Bronchial smooth muscle cell (primary cell): ENCODE data around the gene SIRT5. TPM values are rescaled to one million over a fixed set of nuclear protein-coding genes. Genes with fewer than 3 reads are reported as not detected.

Experiments used
- total RNA-seq: library from RNA; depleted of rRNA; stranded (reverse); fragments of >200 nt; gene quantifications from 2 replicates; pipeline ENCODE4 v1.2.1, GENCODE V29; 2014

The SIRT5 gene
- 4.8 and 5.7 TPM in 2 replicates for total RNA-seq

GRCh38 chr6:13574571-13575376, at the start of gene SIRT5:
Gene SIRT5 (plus strand): TSS chr6:13574601. CDS start chr6:13584111, 9,510 bp downstream.

GRCh38 chr6:13614926-13615791, 40.8 kb downstream of the SIRT5 start, which contains the start of gene NOL7:
Gene NOL7 (plus strand): TSS chr6:13615335. CDS start chr6:13615359, 24 bp downstream.

Other genes with a start within 250 kb of the SIRT5 start
- 9.7 and 15.4 TPM in 2 replicates for gene TBC1D7, start 246.1 kb upstream of the SIRT5 start, total RNA-seq
- gene GFOD1, start 87.0 kb upstream of the SIRT5 start, total RNA-seq, result 1.9 and 3.5 TPM in 2 replicates
- 39.0 and 48.5 TPM in 2 replicates for gene NOL7, start 40.7 kb downstream of the SIRT5 start, total RNA-seq
- 29.2 and 32.8 TPM in 2 replicates for gene RANBP9, start 137.2 kb downstream of the SIRT5 start, total RNA-seq
- gene MCUR1, start 240.0 kb downstream of the SIRT5 start, total RNA-seq, result 3.6 and 7.6 TPM in 2 replicates